PFSK-1 (cell line): Measurements from ENCODE around the gene COL9A3.

Experiments used
- FOXP2 ChIP-seq: optimal IDR thresholded peaks from 2 replicates; pipeline ENCODE3; 2011; ENCODE audit warnings: borderline replicate concordance, control low read depth, inconsistent platforms; ENCODE audit not compliant: insufficient read depth; ENCODE audit errors: extremely low read length, extremely low read depth
- POLR2AphosphoS5 ChIP-seq: IDR thresholded peaks from 2 replicates; pipeline ENCODE4 v1.6.1; 2012; ENCODE audit warnings: low read depth, mild to moderate bottlenecking, control low read depth, low read length, moderate library complexity
- REST ChIP-seq, 2 experiments: IDR thresholded peaks; 2 replicates each; pipeline versions ENCODE4 v1.6.1 to v1.8.0; 2011 to 2012; ENCODE audit warnings: low read depth in 2 of 2, low read length in 2 of 2, control low read depth in 1 of 2, inconsistent platforms in 1 of 2, mild to moderate bottlenecking in 1 of 2, moderate library complexity in 1 of 2; ENCODE audit not compliant: insufficient read depth in 1 of 2
- SIN3A ChIP-seq: IDR thresholded peaks from 2 replicates; pipeline ENCODE4 v1.6.1; 2012; ENCODE audit warnings: mild to moderate bottlenecking, low read length, moderate library complexity, borderline replicate concordance; ENCODE audit not compliant: insufficient read depth
- TAF1 ChIP-seq: IDR thresholded peaks from 2 replicates; pipeline ENCODE4 v1.6.1; 2012; ENCODE audit warnings: low read length, control low read depth, borderline replicate concordance; ENCODE audit not compliant: insufficient read depth

COL9A3 gene

GRCh38 chr20:62796699-62797491, 20.0 kb upstream of the COL9A3 start:
- TF ChIP-seq SIN3A (no peak), FOXP2 (no peak), POLR2AphosphoS5 (no peak), REST (IDR thresholded peaks at IDR 0.05; ENCODE audit: insufficient read depth in 1 of 2, low read depth in 2 of 2, low read length in 2 of 2) (no peak), TAF1 (no peak)

- TF ChIP-seq FOXP2 (no peak), REST (IDR thresholded peaks at IDR 0.05; ENCODE audit: insufficient read depth in 1 of 2, low read depth in 2 of 2, low read length in 2 of 2) (no peak), SIN3A (no peak), TAF1 (no peak), POLR2AphosphoS5 (no peak)
Measured at GRCh38 chr20:62797671-62798532, 18.9 kb upstream of the COL9A3 start.

- TF ChIP-seq FOXP2 (no peak), POLR2AphosphoS5 (no peak)
Measured at GRCh38 chr20:62799036-62799435, 17.8 kb upstream of the COL9A3 start.

- TF ChIP-seq POLR2AphosphoS5 (no peak), SIN3A (no peak), FOXP2 (no peak), TAF1 (no peak), REST (IDR thresholded peaks at IDR 0.05; ENCODE audit: insufficient read depth in 1 of 2, low read depth in 2 of 2, low read length in 2 of 2) (no peak)
Measured at GRCh38 chr20:62799459-62799858, 17.4 kb upstream of the COL9A3 start.

GRCh38 chr20:62799873-62800272, 17.0 kb upstream of the COL9A3 start:
- TF ChIP-seq POLR2AphosphoS5, result no peak
- TF ChIP-seq FOXP2, result no peak
- no peak for TF ChIP-seq REST (IDR thresholded peaks at IDR 0.05; ENCODE audit: insufficient read depth in 1 of 2, low read depth in 2 of 2, low read length in 2 of 2)
- no peak for TF ChIP-seq TAF1
